Measurements from ENCODE around the gene CCDC160. TPM values are rescaled to one million over a fixed set of nuclear protein-coding genes. Genes with fewer than 3 reads are reported as not detected.
"Not testable (repeated sequence)": the region's sequence is repeated elsewhere in the genome, so short reads cannot be mapped to it uniquely, and the experiment has no call there.

CCDC160 gene
- polyA plus RNA-seq (2013, experiment 1 of 2), result 7.9 TPM
- polyA plus RNA-seq (2013, experiment 2 of 2), result 14.6 TPM

- Histone ChIP-seq H3K27ac (ENCODE audit: low read depth, low read length) (no peak within 1 kb of the TSS), H3K4me3 (ENCODE audit: low read length) (peak within 1 kb of the TSS; percentile 64), H3K9ac (ENCODE audit: low read depth, low read length) (peak within 1 kb of the TSS; percentile 49; the same call in 1 of the 2 replicates), H3K27me3 (ENCODE audit: insufficient read depth, low read length) (no peaks in the 10 kb centered on the region; the same call in 1 of the 2 replicates), H3K36me3 (ENCODE audit: insufficient read depth, low read length) (no peaks in the 10 kb centered on the region), H3K4me1 (ENCODE audit: insufficient read depth, low read length) (peaks cover 31% of the 10 kb centered on the region), H3K9me3 (ENCODE audit: insufficient read depth, low read depth, low read length) (no peaks in the 10 kb centered on the region)
- 4% methylated on average over 67 of the region's 70 CpGs for WGBS
Observed at GRCh38 chrX:134236626-134237614, at the start of gene CCDC160. Gene CCDC160 (plus strand): TSS chrX:134237182. CDS start chrX:134244801, 7,619 bp downstream.

GRCh38 chrX:134191281-134191680 lies 45.7 kb upstream of the CCDC160 start:
- Histone ChIP-seq H3K4me3 (ENCODE audit: low read length) (no peak overlapping the region), H3K9me3 (ENCODE audit: insufficient read depth, low read depth, low read length) (no peaks in the 10 kb centered on the region), H3K27me3 (ENCODE audit: insufficient read depth, low read length) (no peaks in the 10 kb centered on the region), H3K9ac (ENCODE audit: low read depth, low read length) (no peak overlapping the region), H3K27ac (ENCODE audit: low read depth, low read length) (no peak overlapping the region), H3K4me1 (ENCODE audit: insufficient read depth, low read length) (peaks cover 18% of the 10 kb centered on the region), H3K36me3 (ENCODE audit: insufficient read depth, low read length) (no peaks in the 10 kb centered on the region)
- 80% methylated on average over 1 of the region's 2 CpGs for WGBS

- Histone ChIP-seq H3K9me3 (ENCODE audit: insufficient read depth, low read depth, low read length) (no peaks in the 10 kb centered on the region), H3K4me3 (ENCODE audit: low read length) (no peak overlapping the region), H3K27me3 (ENCODE audit: insufficient read depth, low read length) (no peaks in the 10 kb centered on the region), H3K9ac (ENCODE audit: low read depth, low read length) (no peak overlapping the region), H3K36me3 (ENCODE audit: insufficient read depth, low read length) (no peaks in the 10 kb centered on the region), H3K4me1 (ENCODE audit: insufficient read depth, low read length) (no peaks in the 10 kb centered on the region), H3K27ac (ENCODE audit: low read depth, low read length) (no peak overlapping the region)
- WGBS, result 96% methylated on average over 6 of the region's 6 CpGs
Observed at GRCh38 chrX:134194915-134195314, 42.1 kb upstream of the CCDC160 start.

GRCh38 chrX:134202561-134202960 lies 34.4 kb upstream of the CCDC160 start:
- 83% methylated on average over 1 of the region's 1 CpG for WGBS
- Histone ChIP-seq H3K27me3 (ENCODE audit: insufficient read depth, low read length) (no peaks in the 10 kb centered on the region), H3K9ac (ENCODE audit: low read depth, low read length) (no peak overlapping the region), H3K4me1 (ENCODE audit: insufficient read depth, low read length) (no peaks in the 10 kb centered on the region), H3K27ac (ENCODE audit: low read depth, low read length) (no peak overlapping the region), H3K9me3 (ENCODE audit: insufficient read depth, low read depth, low read length) (no peaks in the 10 kb centered on the region), H3K4me3 (ENCODE audit: low read length) (no peak overlapping the region), H3K36me3 (ENCODE audit: insufficient read depth, low read length) (no peaks in the 10 kb centered on the region)

GRCh38 chrX:134206221-134206620 lies 30.8 kb upstream of the CCDC160 start:
- Histone ChIP-seq H3K4me1 (ENCODE audit: insufficient read depth, low read length) (no peaks in the 10 kb centered on the region), H3K4me3 (ENCODE audit: low read length) (no peak overlapping the region), H3K36me3 (ENCODE audit: insufficient read depth, low read length) (no peaks in the 10 kb centered on the region), H3K9ac (ENCODE audit: low read depth, low read length) (no peak overlapping the region), H3K27ac (ENCODE audit: low read depth, low read length) (no peak overlapping the region), H3K27me3 (ENCODE audit: insufficient read depth, low read length) (no peaks in the 10 kb centered on the region), H3K9me3 (ENCODE audit: insufficient read depth, low read depth, low read length) (0 out of 2 replicates have a peak, but pooled peaks cover 4% of the 10 kb centered on the region)
- 80% methylated on average over 3 of the region's 3 CpGs for WGBS

GRCh38 chrX:134210465-134210864 lies 26.5 kb upstream of the CCDC160 start:
- H3K36me3 ChIP-seq (ENCODE audit: insufficient read depth, low read length), result no peaks in the 10 kb centered on the region
- no peak overlapping the region for H3K9ac ChIP-seq (ENCODE audit: low read depth, low read length)
- no peak overlapping the region for H3K27ac ChIP-seq (ENCODE audit: low read depth, low read length)
- H3K4me1 ChIP-seq (ENCODE audit: insufficient read depth, low read length), result no peaks in the 10 kb centered on the region
- no peak overlapping the region for H3K4me3 ChIP-seq (ENCODE audit: low read length)
- no peaks in the 10 kb centered on the region for H3K27me3 ChIP-seq (ENCODE audit: insufficient read depth, low read length)
- H3K9me3 ChIP-seq (ENCODE audit: insufficient read depth, low read depth, low read length), result 0 out of 2 replicates have a peak, but pooled peaks cover 4% of the 10 kb centered on the region

- no peaks in the 10 kb centered on the region for H3K9me3 ChIP-seq (ENCODE audit: insufficient read depth, low read depth, low read length)
- no peaks in the 10 kb centered on the region; the same call in 1 of the 2 replicates for H3K27me3 ChIP-seq (ENCODE audit: insufficient read depth, low read length)
- H3K4me1 ChIP-seq (ENCODE audit: insufficient read depth, low read length), result peaks cover 17% of the 10 kb centered on the region
- H3K27ac ChIP-seq (ENCODE audit: low read depth, low read length), result no peak overlapping the region
- no peaks in the 10 kb centered on the region for H3K36me3 ChIP-seq (ENCODE audit: insufficient read depth, low read length)
- no peak overlapping the region for H3K4me3 ChIP-seq (ENCODE audit: low read length)
- no peak overlapping the region for H3K9ac ChIP-seq (ENCODE audit: low read depth, low read length)
- 91% methylated on average over 4 of the region's 4 CpGs for WGBS
Observed at GRCh38 chrX:134235236-134235635, 1.7 kb upstream of the CCDC160 start.

- not testable (repeated sequence) for H3K27ac ChIP-seq (ENCODE audit: low read depth, low read length); H3K27me3 ChIP-seq (ENCODE audit: insufficient read depth, low read length); H3K36me3 ChIP-seq (ENCODE audit: insufficient read depth, low read length); H3K9ac ChIP-seq (ENCODE audit: low read depth, low read length); H3K9me3 ChIP-seq (ENCODE audit: insufficient read depth, low read depth, low read length)
- Histone ChIP-seq H3K4me3 (ENCODE audit: low read length) (peak overlapping the region; percentile 64), H3K4me1 (ENCODE audit: insufficient read depth, low read length) (peaks cover 31% of the 10 kb centered on the region)
- WGBS, result 76% methylated on average over 4 of the region's 9 CpGs
Observed at GRCh38 chrX:134238144-134238543, 1.2 kb downstream of the CCDC160 start.

- Histone ChIP-seq H3K4me1 (ENCODE audit: insufficient read depth, low read length) (peaks cover 31% of the 10 kb centered on the region), H3K36me3 (ENCODE audit: insufficient read depth, low read length) (no peaks in the 10 kb centered on the region), H3K4me3 (ENCODE audit: low read length) (peak overlapping the region; percentile 29), H3K9me3 (ENCODE audit: insufficient read depth, low read depth, low read length) (no peaks in the 10 kb centered on the region), H3K27me3 (ENCODE audit: insufficient read depth, low read length) (no peaks in the 10 kb centered on the region; the same call in 1 of the 2 replicates), H3K27ac (ENCODE audit: low read depth, low read length) (no peak overlapping the region; the same call in 1 of the 2 replicates), H3K9ac (ENCODE audit: low read depth, low read length) (no peak overlapping the region; the same call in 1 of the 2 replicates)
- no CpG with 5 or more reads among the region's 1 CpG for WGBS
Observed at GRCh38 chrX:134239016-134239415, 2.0 kb downstream of the CCDC160 start.

GRCh38 chrX:134240209-134240608 lies 3.2 kb downstream of the CCDC160 start:
- H3K4me1 ChIP-seq (ENCODE audit: insufficient read depth, low read length), result peaks cover 31% of the 10 kb centered on the region
- no peaks in the 10 kb centered on the region; the same call in 1 of the 2 replicates for H3K27me3 ChIP-seq (ENCODE audit: insufficient read depth, low read length)
- 0% methylated on average over 1 of the region's 2 CpGs for WGBS
- no peaks in the 10 kb centered on the region for H3K9me3 ChIP-seq (ENCODE audit: insufficient read depth, low read depth, low read length)
- H3K4me3 ChIP-seq (ENCODE audit: low read length), result no peak overlapping the region
- H3K36me3 ChIP-seq (ENCODE audit: insufficient read depth, low read length), result no peaks in the 10 kb centered on the region
- no peak overlapping the region for H3K9ac ChIP-seq (ENCODE audit: low read depth, low read length)
- no peak overlapping the region for H3K27ac ChIP-seq (ENCODE audit: low read depth, low read length)

- Histone ChIP-seq H3K4me1 (ENCODE audit: insufficient read depth, low read length) (peaks cover 31% of the 10 kb centered on the region), H3K27ac (ENCODE audit: low read depth, low read length) (peak overlapping the region; percentile 55; the same call in 1 of the 2 replicates), H3K9ac (ENCODE audit: low read depth, low read length) (0 out of 2 replicates have a peak overlapping the region, but pooled peaks have one; percentile 7), H3K27me3 (ENCODE audit: insufficient read depth, low read length) (no peaks in the 10 kb centered on the region), H3K36me3 (ENCODE audit: insufficient read depth, low read length) (no peaks in the 10 kb centered on the region), H3K9me3 (ENCODE audit: insufficient read depth, low read depth, low read length) (no peaks in the 10 kb centered on the region), H3K4me3 (ENCODE audit: low read length) (no peak overlapping the region)
- WGBS, result 48% methylated on average over 1 of the region's 1 CpG
Observed at GRCh38 chrX:134241960-134242619, 5.1 kb downstream of the CCDC160 start.

All from HUES64 (cell line).